GM19193 (cell line): ENCODE data around the gene MOCS2.

Source experiments
- POLR2A ChIP-seq: IDR thresholded peaks from 4 replicates; pipeline ENCODE4 v1.6.1; 2011; ENCODE audit not compliant: insufficient read depth, insufficient read length; ENCODE audit errors: extremely low read depth

Gene MOCS2, protein sequence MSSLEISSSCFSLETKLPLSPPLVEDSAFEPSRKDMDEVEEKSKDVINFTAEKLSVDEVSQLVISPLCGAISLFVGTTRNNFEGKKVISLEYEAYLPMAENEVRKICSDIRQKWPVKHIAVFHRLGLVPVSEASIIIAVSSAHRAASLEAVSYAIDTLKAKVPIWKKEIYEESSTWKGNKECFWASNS

DNA sequence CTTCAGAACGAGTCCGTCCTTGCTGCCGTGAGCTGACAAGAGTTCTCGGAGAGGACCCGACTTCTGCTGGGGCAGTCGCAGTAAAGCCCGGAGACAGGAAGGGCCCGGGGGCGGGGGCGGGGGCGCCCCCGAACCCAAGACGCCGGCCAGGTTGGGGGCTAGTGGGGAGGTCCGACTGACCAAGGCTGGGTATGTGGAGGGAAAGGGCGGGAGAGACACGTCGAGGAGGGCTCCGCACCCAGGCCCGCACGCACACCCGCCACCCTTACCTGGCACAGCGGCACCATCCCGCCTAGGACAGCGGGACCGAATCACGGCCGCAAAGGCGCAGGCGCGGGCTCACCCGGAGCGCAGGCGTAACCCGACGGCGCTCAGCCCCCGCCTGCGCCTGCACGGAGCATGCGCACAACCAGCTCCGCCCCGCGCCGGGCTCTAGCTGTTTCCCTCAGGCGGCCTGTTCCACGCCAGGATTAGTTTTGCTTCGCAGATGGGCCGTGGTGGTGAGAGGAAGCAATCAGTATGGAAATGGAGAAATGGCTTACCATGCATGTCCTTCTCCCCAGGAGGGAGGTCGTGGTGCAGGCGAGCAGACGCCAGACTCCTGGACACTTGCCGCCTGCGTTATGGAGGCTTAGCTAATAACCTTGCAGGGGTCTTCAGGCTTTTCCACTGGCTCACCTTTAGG, at the start of gene MOCS2:
Gene MOCS2, minus strand, starts transcription at position 315 of the 685 bp plus-strand sequence. CDS start 2,583 bp downstream, outside the sequence.
- peak; percentile 89 for TF ChIP-seq POLR2A

DNA sequence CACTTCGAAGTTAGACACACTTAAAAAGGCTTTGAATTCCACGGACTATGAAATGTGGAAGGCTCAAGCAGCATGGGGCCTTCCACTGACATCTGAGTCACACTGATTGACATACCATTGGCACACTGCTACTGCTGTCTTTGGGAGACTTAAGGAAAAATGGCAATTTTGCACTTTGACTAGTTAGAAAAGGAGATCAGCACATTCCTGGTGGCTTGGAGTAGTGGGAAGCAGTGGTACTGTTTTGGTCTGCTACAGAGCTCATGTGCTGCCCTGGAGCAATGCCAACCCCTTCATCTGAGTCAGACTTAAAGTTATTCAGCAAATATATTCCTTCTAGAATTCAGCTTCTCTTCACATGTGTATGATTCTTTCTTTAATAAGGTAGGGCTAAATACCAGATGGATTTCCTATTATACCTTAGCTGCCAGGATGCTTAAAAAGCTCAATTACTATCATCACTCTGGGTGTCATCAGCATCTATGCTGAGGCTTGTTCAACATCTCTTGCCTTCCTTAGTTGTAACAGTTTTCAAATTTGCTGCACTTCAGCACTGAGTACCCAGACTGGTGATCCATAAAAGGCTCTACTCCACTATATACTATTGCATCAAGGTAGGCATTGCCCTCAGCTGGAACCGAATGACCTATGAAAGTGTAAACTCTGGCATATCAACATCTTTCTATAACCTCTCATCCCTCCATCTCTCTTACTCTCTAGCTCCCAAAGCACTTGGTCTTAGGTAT, 42.3 kb upstream of the MOCS2 start:
- TF ChIP-seq POLR2A: no peak

DNA sequence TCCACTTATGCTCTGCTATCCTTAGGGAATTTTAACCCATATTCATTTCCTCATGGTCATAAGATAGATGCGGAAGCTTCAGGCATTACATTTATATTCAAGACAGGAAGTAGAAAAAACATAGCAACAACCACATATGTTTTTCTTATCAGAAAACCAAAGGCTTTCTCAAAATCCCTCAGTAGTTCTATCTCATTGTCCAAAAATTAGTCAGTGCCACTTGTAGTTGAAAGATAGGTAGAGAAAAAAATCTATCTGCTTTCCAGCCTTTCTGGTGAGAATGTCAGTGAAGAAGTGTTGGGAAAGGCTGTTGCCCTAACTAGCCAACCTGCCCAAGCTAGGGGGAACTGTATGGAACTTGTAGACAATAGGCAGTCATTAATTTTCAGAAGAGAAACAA, 23.5 kb upstream of the MOCS2 start:
- no peak for TF ChIP-seq POLR2A

DNA sequence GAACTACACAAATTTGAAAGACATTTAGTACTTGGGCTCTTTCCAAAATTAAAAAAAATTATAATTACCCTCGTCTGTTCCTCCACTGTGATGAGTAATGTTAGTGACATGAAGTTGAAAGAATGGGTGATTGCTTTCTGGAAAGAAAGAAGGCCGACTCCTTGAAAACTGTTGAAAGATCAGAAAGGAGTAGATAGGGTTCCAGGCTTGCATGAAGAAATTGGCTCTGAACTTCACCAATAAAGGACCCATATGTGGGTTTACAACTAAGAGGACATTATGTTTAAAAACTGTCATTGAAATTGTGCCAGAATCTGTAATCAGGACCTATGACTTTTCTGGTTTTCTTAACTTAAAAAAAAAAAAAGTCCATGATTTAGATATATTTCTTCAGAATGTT, 20.7 kb upstream of the MOCS2 start:
- TF ChIP-seq POLR2A: no peak

DNA sequence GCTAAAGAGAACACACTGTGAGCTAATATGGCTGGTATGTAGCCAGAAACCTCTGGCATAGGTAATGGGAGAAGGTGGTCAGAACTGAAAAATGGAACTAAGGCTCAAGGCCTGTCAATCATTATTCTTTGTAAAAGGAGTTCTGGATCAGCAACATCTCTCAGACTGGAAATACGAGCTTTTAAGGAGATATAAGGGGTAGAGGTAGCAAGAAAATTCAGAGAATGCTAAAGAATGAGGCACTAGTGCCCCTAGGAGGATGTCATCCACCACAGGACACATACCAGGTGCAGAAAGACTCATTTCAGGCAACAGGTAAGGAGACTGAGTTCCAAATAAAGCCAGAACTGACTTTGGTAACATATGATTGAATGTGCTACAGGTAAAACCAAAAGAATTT, 18.9 kb upstream of the MOCS2 start:
- TF ChIP-seq POLR2A: no peak

DNA sequence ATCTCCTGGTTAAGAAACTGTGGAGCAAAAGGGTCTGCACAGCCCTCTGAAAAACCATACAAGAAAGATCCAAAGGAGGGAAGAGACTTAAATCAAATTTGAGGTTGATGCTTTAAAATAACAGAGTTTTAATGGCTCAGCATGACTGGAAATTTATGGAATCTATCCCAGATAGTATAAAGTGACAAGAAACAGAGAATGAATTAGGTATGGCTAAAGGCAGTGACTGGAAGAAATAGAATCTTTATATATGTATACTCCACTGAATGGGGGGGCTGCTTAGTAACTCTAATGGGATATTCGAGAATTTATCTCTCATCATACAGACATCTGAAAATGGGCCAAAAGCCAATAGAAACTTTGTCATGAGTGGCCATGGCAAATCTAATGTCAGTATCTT, 17.6 kb upstream of the MOCS2 start:
- TF ChIP-seq POLR2A: no peak

DNA sequence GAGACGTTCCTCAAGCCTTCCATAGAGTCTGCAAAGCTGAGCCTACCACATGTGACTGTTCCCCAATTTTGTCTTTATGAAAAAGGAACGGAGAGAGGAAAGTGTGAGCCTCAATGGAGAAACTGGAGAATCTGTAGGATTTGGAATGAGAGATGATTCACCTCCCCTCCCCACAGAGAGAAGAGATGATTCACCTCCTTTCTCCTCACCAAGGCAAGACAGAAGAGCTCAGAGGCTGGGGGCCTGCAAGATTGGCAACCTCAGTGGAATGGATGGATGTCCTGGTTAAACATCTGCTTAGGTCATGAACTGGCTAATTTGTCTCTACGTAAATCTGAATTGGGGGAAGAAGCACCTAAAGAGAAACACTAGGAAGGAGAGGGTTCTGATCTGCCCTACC, 17.0 kb upstream of the MOCS2 start:
- no peak for TF ChIP-seq POLR2A

DNA sequence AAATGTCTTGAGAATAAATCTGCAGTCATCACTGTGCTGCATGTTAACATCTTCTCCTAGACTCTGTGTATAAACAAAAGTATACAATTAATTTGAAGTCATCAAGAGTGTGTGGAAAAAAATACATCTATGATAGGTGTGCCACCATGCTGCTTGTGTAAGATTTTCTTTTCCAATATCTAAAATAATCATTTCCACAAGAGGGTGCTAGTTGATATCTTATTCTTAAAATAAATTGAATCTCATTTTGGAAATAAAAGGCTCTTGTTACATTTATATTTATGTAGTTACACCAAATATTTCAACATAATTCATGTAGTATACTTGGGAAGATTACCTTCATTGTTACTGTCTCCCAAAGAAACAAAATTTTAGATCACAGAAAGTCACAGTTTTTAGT, 14.1 kb upstream of the MOCS2 start:
- TF ChIP-seq POLR2A: no peak

DNA sequence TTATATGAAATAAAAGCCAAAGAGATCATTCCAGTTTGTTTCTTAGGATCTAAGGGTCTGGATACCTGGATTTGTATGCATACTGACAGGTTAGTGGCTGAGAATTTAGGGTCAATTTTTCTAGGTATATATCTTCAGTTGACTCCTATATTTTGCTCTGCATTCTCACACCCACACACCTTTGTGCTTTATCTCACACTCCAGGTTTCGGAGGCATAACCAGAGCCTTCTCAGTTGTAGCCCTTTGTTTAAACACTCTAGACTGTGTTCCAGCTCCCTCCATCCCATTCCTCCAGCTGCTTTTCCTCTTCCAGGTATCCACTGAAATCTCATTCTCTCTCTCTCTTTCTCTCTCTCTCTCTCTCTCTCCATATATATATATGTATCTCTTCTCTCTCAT, 10.6 kb upstream of the MOCS2 start:
- TF ChIP-seq POLR2A: no peak

DNA sequence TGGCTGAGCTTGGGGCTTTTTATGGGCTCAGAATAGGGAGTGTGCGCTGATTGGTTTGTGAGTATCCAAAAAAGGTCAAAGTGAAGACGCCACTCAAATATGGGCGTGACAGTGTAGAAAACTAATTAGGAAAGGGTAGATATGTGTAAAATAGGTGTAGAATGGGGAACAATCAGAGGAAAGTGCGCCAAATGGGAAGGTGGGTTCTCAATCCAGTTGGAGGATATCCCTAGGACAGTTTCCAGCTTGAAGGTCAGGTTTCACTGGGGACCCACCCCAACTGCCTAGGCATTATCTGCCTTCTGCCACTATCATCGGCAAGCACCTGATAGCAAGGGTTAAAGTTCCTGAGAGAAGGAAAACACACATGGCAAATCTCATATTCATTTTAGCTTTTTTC, 9.3 kb upstream of the MOCS2 start:
- TF ChIP-seq POLR2A: no peak

DNA sequence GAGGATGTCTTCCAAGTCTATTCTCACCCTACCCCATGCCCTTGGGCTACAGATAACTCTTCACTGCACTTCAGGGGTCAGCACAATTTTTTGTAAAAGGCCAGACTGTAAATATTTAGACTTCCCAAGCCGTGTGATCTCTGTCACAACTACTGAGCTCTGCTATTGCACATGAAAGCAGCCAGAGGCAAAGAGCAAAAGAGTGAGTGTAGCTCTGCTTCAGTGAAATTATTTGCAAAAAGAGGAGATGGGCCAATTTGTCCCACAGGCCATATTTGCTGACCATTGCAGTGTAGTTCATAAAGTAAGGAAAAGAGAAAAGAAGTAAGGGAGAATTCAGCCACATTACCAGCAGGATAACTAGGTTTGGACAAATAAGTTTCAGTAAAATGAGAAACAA, 7.0 kb upstream of the MOCS2 start:
- no peak for TF ChIP-seq POLR2A

DNA sequence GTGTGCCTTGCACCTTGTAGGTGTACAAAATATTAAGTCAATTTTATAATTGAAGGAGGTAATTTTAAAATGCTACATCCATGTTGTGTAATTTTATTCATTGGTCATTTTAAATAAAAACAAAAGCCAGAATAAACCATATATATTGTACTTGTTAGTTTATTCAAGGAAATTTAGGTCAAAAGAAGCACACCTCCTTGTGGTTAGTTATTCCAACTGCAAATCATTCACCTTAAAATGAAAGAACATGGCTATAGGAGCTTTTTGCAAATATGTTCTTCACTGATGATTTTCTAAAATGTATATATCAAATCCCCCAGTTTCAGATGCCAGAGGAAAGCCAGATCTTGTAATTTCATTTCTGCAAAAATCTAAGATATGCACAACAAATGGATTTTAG, 5.4 kb upstream of the MOCS2 start:
- TF ChIP-seq POLR2A: no peak

DNA sequence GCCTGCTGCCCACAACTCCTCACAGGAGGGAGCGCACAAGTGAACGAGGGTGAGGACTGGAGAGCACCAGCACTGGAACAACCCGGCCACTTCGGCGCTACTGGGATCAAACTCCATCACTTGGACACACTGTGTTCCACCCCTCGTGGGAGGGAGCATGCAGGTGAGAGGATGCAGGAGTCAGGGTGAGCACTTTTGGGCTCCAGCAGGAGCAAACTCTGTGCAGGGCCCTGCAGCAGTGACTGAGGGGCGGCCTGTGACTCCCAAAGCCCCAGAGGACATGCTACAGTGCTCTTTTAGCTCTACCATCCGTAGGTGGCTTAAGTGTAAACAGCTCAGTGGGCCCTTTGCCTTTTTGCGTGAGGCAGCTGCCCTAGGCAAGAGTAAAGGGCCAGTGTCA, 4.4 kb upstream of the MOCS2 start:
- no peak for TF ChIP-seq POLR2A

DNA sequence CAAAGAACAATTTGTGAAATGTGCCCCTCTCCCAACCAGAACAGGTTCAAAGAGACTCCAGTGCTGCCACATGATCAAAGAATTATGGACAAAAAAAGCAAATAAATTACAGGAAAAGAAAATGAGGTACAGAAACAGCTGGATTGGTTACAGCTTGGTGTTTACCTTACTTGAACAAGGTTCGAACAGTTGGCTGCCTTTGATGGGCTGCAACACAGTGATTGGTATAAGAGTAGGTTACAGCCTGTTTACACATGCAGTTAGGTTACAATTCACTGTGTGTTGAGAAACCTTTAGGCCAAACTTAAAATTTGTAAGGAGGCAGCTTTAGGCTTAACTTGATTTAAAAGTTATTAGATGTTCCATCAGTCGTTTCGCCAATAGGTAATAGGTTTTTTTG, 3.4 kb upstream of the MOCS2 start:
- TF ChIP-seq POLR2A: no peak

DNA sequence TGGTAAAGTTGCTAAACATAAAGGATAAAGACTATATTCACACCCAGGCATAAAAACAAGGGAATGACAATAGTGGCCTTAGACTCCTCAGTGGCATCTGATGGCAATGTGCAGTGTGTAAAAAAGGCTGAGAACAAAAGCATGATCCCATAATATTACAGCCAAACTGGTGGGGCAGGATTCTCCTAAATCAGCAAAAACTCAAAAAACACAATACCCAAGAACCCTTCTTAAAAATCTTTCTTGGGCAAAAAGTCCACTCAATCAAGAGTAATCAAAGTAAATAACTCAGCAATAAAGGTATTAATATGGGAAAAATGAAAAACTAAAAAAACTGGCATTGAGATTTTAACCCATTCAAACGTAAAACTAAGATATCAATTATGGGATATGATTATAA, 1.6 kb upstream of the MOCS2 start:
- TF ChIP-seq POLR2A: no peak

DNA sequence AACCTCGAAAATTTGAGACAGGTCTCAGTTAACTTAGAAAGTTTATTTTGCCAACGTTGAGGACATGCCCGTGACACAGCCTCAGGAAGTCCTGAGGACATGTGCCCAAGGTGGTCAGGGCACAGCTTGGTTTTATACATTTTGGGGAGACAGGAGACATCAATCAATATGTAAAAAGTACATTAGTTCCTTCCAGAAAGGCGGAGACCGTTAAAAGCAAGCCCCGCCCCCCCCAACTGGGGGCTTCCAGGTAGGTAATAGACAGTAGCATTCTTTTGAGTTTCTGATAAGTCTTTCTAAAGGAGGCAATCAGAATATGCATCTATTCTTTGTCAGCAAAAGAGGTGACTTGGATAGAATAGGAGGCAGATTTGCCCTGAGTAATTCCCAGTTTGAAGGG, 599 bp upstream of the MOCS2 start:
- TF ChIP-seq POLR2A: no peak
